GM21723 (cell line): Measurements from ENCODE around the gene FBXO28.
"Not testable (repeated sequence)": the region's sequence is repeated elsewhere in the genome, so short reads cannot be mapped to it uniquely, and the experiment has no call there.

Experiments used
- ATAC-seq: cut with Tn5 transposase; IDR thresholded peaks from one replicate; pipeline ENCODE4 v1.9.1; 2021; ENCODE audit warnings: mild to moderate bottlenecking, moderate library complexity; ENCODE audit not compliant: unreplicated experiment

Gene FBXO28, protein sequence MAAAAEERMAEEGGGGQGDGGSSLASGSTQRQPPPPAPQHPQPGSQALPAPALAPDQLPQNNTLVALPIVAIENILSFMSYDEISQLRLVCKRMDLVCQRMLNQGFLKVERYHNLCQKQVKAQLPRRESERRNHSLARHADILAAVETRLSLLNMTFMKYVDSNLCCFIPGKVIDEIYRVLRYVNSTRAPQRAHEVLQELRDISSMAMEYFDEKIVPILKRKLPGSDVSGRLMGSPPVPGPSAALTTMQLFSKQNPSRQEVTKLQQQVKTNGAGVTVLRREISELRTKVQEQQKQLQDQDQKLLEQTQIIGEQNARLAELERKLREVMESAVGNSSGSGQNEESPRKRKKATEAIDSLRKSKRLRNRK

DNA sequence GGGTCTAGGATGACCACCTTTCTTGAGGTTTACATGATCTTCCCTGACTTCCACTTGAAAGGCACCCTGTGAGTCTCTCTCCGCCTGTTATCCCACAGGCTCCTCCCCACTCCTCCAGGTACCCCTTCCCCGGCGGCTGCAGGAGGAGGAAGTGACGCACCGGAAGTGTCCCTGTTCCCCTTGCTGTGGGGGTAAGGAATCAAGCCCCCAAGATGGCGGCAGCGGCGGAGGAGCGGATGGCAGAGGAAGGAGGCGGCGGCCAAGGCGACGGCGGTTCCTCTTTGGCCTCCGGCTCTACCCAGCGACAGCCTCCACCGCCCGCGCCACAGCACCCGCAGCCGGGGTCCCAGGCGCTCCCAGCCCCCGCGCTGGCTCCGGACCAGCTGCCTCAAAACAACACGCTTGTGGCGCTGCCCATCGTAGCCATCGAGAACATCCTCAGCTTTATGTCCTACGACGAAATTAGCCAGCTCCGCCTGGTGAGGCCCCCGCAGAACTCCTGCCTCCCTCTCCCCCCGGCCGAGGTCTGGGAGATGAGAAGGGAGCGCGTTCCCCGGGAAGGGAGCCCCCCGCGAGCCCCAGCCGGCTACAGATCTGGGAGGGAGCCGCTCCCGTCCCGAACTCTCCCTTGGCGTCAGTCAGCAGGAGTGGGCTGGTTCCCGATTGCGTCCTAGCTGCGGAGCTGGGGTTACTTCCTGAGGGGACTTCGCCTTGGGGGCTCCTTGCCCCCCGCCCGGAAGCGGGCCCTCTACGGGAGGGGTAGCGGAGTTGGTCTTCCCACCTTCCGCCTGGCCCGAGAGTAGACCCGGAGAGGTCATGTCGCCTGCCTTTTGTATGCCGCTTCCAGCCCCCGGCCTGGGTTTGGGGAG lies at the start of gene FBXO28:
Gene FBXO28, plus strand, starts transcription at position 194 of the 869 bp plus-strand sequence. Its CDS starts 19 bp downstream, at position 213.
- peak; percentile 97 for ATAC-seq

DNA sequence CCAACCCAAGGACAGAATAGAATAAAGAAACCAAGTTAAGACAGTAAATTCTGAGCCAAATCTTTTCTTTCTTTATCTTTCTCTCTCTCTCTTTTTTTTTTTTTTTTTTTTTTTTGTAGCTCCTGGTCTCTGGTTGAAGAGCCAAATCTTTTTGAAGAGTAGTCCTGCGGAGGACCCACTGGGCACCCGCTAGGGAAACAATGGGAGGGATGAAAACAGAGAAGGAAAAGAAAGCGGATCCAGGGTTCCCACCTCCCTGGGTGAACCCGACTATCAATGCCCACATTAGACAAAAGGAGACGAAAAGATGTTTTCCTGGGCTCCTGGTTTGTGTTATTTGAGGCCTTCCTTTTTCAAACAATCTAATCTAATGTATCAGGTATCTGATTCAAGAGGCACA lies 49.8 kb upstream of the FBXO28 start:
- ATAC-seq: no peak

DNA sequence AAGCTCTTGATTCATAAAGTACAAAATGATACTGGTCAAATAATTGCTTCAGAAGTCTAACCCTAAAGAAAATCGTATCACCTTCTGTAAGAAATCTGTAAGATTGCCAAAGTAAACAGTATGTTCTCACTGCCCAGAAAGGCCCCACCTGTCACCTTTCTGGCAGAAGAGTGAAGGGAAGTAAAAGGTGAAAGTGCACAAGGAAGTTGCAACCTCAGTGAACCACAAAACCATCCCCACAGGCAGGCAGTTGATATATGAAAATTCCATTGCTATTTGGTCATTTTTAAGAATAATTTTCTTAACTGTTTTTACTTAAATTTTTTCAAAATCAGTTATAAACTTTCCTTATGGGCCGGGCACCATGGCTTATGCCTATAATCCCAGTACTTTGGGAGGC lies 48.5 kb upstream of the FBXO28 start:
- no peak for ATAC-seq

DNA sequence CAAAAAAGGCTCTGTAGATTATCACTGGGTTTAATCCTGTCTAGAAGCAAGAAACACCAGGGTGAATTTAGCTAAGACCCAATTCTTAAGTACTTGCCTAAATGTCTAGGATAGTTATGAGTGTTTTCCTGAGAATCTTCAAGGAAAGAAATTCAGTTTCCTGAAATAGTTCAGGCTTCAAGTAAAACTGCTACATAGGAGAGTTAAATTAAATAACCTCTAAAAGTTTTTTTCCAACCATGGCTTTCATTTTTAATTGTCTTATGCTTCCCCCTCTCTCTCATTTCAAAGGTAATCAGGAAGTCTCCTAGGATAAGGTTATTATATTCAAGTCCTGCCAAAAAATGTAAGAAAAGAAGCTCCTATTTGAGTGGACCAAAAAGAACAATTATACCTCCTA lies 46.7 kb upstream of the FBXO28 start:
- no peak for ATAC-seq

DNA sequence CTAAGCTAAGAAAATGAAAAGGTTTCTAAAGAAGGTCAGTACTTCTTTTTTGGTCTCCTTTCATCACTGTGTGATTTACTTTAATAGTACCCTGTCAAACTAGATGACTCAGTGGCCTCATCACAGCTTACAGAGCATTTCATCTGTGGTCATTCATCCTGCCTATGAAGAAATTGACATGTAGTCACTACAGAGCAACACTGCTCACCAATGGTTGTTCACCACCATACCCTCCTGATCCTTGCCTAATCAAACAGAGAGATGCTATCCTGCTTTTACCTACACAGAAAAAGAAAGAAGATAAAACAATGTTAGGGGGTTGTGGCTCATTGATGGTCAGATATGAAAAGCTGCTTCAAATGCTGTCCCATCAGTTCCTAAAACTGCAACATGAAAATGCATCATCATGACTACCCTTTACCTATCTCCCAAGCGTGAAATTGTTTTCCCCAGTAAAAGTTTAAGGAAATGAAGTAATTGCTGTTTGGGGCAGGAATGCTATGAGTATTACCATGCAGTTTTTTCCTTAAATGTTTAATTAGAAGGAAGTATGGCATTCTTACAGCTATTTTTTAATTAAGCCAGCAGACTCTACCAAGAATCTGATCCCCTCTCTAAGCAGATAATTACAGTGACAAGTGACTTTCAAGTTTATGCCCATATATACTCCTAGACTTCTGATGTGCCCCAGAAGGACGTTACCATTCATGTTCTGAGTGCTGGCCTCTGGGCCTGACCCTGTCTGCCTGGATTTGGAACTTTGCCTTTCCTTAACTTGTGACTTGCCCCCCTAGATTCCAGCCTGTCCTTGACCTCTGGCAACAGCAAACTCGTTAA lies 46.1 kb upstream of the FBXO28 start:
- ATAC-seq: no peak

DNA sequence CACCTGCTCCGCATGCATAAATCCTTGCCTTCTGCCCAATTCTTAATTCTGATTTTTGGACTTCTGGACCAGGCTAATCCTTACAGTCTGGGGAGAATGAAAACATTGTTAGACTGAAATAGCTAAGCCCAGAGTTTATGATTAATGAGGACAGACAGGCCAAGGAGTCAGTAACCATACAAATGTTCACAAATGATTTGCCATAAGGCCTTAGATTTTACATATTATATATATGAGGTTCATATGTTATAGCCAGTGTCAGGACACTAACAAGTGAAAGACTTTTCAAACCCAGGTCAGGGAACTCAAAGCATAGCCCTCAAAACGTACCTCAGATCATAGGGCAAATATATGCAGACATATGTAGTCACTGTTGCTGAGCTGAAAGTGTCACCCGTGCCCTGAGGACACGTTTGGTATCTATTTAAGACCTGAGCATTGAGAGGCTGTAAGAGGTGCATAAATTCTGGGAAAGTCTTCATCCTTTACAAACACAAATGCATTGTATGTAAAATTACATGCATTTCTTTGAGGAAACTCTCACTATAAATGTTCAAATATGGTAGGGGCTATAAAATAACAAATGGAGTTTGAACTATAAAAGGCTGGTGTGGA lies 45.3 kb upstream of the FBXO28 start:
- ATAC-seq: no peak

DNA sequence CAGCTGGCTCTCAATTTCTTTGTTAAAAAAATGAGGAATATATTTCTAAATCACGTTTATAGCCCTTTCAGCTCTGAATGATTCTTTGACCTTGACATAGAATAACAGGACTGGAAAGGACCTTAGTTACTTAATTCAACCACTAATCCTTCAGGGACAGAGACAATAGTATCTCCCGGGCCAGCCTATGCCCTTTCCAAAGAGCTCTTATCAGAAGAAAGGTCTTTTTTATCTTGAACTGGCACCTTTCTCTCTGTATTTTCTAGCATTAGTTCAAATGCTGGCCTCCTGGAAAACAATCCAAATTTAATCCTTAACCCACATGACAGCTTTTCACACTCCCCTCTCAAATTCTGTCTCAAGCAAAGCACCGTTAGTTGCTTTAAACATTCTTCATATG lies 44.8 kb upstream of the FBXO28 start:
- ATAC-seq: no peak

DNA sequence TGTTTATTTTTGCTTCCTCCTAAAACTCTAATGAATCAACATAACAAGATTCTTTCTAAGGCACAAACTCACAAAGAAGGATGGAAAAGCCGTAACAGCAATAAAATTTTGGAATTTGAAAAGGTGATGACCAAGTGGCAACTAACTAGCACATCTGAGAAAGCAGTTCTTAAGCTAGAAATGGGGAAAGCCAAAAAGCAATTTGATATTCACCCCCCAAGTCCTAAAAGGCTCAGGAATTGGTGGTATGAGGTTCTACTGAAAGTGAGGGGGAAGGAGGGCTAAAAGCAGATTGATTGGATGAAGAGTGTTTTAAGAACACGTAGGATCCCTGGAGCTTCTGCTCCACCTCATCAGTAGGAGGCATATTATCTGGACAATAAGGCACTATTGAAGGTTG lies 43.4 kb upstream of the FBXO28 start:
- no peak for ATAC-seq

DNA sequence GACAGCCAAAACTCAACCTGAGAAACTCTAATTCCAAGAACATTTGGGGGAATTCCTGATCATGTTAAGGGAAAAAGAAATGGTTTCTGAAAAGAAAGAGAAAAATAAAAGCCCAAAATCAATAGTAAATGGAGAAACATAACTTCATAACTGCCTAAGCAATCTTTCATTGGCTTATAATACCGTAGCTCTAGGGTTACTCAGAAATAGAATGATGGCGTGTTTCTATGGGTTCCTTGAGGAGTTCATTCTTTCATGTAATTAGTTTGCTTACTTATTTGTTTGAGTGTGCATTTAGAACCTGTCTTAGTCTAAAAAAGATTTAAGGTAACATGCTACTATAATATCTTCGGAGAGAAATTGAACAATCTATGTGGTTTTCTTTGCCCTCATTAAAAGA lies 37.5 kb upstream of the FBXO28 start:
- no peak for ATAC-seq

DNA sequence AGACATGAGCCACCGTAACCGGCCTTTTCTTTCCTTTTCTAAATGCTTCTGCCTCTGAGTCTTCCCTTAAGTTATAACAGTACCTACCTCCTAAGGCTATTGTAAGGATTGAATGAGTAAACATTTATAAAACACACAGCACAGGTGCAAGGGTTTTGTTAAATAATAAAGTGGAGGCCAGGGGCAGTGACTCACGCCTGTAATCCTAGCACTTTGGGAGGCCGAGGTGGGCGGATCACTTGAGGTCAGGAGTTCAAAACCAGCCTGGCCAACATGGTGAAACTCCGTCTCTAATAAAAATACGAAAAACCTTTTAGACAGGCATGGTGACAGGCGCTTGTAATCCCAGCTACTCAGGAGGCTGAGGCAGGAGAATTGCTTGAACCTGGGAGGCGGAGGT lies 34.3 kb upstream of the FBXO28 start:
- ATAC-seq: not testable (repeated sequence)

DNA sequence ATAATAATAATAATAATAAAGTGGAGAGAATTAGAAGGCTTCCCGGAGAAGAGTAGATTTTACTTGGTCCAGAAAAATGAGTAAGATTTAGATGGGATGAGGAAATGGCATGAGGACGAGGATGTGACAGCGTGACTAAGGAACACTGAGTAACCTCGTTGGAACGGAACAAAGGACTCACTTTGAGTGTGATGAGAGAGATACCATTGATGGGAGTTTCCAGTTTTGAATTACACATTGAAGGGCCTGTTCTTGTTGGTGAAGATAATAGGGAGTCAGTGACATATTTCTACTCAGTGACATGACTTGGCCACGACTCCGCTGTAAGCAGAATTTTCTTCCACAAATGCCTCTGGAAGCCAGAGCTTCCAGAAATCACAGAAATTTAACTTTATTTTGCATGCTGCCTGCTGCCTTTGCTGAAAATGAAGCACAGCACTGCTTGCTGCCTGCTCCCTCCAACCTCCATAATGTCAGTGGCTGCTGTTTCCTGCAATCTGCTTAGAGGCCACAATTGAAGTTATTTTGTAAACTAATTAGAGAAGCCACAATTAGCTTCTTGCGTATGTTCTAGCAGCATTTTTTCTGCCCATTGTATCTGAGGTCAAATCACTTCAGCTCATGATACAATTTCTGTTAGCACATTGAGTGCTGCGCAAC lies 33.7 kb upstream of the FBXO28 start:
- no peak for ATAC-seq

DNA sequence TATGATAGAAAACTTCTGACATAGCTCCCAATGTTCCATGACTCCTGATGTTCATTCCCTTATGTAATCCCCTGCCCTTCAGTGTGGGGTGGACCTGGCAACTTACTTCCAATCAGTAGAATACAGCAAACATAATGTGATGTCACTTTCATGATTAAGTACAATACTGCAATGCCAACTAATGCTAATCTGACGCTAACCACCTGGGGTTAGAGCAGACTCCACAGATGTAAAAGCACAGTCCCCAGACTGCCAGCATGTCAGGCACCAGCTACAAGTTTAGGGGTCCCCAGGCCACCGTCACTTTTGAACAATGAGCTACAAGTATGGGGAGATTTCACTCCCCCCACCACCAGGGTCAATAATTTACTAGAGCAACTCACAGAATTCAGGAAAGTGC lies 32.3 kb upstream of the FBXO28 start:
- no peak for ATAC-seq

DNA sequence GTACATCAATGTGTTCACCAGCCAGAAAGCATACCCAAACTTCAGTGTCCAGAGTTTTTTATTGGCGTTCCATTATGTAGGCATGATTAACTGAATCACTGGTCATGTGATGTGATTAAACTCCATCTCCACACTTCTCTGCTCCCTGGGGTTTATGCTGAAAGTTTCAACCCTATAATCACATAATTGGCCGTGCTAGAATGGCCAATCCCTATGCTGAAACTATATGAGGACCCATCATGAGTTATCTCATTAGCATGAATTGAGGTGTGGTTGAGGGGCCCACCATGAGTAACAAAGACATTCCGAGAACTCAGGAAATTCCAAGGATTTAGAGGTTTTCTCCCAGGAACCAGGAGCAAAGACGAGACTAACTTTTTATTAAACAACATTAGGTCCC lies 31.8 kb upstream of the FBXO28 start:
- no peak for ATAC-seq

DNA sequence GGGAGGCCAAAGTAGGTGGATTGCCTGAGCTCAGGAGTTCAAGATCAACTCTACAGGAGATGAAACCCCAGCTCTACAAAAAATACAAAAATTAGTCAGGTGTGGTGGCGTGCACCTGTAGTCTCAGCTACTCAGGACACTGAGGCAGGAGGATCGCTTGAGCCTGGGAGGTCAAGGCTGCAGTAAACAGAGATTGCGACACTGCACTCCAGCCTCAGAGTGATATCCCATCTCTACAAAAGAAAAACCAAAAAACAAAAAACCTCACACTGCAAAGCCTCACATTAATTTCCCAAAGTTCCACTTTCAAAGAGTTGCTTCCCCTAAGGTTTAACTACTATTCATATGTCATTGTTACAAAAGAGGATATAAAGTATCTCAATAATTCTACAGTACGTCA lies 29.0 kb upstream of the FBXO28 start:
- no peak for ATAC-seq

DNA sequence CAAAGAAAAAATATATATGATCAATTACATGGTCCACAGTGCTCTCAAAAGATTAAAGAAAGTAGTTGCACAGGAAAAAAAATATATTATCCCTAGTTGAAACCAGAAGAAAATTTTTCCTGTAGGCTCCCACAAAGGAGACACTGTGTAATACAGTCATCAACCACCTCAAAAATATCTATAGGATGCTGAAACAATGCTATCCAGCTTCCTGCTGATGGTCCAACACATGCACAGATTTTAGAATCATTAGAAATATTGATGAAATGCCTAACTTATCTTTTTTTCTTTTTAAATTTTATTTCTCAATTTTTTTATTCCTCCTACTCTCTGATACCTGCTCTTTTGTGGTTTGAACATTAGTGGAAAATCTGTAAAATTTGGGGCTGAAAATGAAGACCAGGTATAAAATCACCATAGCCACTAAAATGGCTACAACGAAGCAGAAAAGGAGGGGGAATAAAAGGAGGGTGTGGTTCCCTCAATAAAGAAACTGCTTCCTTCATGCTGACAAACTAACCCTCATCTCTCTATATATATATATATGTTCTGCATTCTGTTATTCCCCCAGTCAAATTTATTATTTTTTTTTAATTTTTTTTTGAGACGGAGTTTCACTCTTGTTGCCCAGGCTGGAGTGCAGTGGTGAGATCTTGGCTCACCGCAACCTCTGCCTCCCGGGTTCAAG lies 28.3 kb upstream of the FBXO28 start:
- ATAC-seq: no peak

DNA sequence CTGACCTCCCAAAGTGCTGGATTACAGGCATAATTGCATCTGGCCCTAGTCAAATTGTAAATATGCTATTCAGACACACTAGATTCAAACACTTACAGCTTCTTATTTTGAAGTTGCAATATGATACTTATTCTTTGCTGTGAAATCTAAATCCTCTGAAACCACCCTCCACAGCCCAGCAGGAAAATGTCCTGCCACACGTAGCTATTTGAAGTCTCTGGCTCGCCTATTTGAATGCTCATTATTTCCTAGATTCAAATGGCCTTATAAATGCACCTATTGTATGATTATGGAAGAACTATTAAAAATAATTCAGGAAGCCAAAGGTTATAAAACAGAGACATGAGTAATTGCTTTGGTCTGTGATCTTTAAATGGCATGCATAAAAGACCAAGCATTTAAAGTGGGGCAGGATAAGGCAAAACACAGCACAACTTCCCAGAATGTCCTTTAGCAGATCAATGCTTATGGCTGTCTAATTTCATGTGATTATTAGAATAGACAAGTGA lies 26.6 kb upstream of the FBXO28 start:
- ATAC-seq: no peak

DNA sequence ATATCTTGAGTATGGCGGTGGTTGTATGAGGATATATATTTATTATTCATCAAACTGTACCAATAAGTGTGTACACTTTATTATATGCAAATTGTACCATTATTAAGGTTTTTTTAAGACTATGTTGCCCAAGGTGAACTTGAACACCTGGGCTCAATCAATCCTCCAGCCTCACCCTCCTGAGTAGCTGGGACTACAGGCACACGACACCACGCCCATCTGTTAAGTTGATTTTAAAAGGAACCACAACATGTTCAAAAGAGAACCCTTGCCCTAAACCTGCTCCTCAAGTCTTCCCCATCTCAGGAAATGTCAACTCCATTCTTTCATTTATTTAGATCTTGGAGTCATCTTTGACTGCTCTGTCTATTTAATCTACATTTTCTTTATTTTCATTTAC lies 24.3 kb upstream of the FBXO28 start:
- no peak for ATAC-seq

DNA sequence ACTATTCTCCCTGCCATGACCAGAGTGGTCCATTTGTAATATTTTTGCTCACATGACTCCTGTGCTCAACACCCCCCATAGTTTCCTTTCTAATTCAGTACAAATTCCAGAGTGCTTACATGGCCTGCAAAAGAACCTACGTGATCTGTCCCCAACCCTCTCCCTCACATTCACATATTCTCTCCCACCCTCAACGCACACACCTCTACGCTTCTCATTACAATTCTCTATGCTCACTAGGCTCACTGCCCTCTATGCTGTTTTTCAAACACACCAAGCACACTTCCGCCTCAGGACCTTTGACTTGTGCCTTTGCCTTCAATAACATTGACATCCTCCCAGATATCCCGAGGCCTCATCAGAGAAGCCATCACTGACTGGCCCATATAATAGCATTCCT lies 23.8 kb upstream of the FBXO28 start:
- no peak for ATAC-seq

DNA sequence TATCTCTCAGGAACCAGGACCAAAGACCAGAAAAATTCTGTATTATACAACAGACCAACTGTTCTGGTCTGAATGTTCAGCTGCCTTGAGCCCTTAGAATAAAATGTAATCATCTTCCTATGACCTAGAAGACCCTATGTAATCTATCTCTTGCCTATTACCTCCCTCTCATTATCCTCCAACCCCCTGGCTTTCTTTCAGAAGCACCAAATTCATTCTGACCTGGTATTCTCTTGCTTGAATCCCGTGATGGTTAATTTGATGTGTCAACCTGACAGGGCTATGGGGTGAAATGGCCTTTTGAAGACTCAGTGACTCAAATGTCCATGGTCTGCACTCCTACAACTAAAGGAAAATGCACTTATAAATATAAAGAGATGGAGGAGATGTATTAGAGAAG lies 21.8 kb upstream of the FBXO28 start:
- no peak for ATAC-seq

DNA sequence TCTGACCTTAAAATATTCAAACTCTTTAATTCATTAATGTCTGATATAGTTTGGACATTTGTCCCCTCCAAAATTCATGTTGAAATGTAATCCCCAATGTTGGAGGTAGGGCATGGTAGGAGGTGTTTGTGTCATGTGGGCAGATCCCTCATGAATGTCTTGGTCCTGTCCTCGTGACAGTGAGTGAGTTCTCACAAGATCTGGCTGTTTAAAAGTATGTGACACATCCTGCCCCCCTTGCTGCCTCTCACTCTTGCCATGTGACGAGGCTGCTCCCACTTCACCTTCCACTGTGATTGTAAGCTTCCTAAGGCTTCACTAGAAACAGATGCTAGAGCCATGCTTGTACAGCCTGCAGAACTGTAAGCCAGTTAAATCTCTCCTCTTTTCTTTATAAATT lies 21.3 kb upstream of the FBXO28 start:
- ATAC-seq: no peak
